Right atrium auricular region (tissue), 2 donors: ENCODE results near the gene NCAPD2. TPM values are rescaled to one million over a fixed set of nuclear protein-coding genes. Genes with fewer than 3 reads are reported as not detected.

ENCODE experiments used
- DNase-seq: peaks from one replicate; pipeline ENCODE4 v3.0.0-alpha.2; 2019; ENCODE audit warnings: low spot score
- H3K27ac ChIP-seq, 2 donors: fragments of 200-600 bp; sonication (generic); 1 replicate in 1 of 2; 2 replicates in 1 of 2; pipeline ENCODE4 v1.5.1; 2016 to 2019
- H3K27me3 ChIP-seq, 2 donors: fragments of 200-600 bp; sonication (generic); one replicate each; pipeline versions ENCODE4 v1.5.1 to v1.6.0; 2017 to 2019
- H3K36me3 ChIP-seq: fragments of 200-600 bp; sonication (generic); one replicate; pipeline ENCODE4 v1.5.1; 2016
- H3K4me1 ChIP-seq, 2 donors: fragments of 200-600 bp; sonication (generic); one replicate each; pipeline versions ENCODE4 v1.5.1 to v1.6.0; 2017 to 2019
- H3K4me3 ChIP-seq, 2 donors: fragments of 200-600 bp; sonication (generic); 1 replicate in 1 of 2; 2 replicates in 1 of 2; pipeline ENCODE4 v1.5.1; 2017 to 2019; ENCODE audit warnings: mild to moderate bottlenecking in 1 of 2, moderate library complexity in 1 of 2
- H3K9me3 ChIP-seq, 2 donors: fragments of 200-600 bp; sonication (generic); one replicate each; pipeline ENCODE4 v1.5.1; 2019
- total RNA-seq, 2 donors: library from RNA; depleted of rRNA; stranded (reverse); fragments of >200 nt; gene quantifications; one replicate each; pipeline ENCODE4 v1.1.0, GENCODE V29; 2016
- TF ChIP-seq, protein P1 (sequence below), 2 donors: fragments of 200-600 bp; sonication (generic); IDR thresholded peaks; one replicate each; pipeline ENCODE4 v1.5.1; 2019; ENCODE audit warnings: antibody characterized with exemption in 2 of 2

The NCAPD2 gene
- total RNA-seq, 2 donors from 2014 or later: 11.6 to 53.5 TPM

DNA sequence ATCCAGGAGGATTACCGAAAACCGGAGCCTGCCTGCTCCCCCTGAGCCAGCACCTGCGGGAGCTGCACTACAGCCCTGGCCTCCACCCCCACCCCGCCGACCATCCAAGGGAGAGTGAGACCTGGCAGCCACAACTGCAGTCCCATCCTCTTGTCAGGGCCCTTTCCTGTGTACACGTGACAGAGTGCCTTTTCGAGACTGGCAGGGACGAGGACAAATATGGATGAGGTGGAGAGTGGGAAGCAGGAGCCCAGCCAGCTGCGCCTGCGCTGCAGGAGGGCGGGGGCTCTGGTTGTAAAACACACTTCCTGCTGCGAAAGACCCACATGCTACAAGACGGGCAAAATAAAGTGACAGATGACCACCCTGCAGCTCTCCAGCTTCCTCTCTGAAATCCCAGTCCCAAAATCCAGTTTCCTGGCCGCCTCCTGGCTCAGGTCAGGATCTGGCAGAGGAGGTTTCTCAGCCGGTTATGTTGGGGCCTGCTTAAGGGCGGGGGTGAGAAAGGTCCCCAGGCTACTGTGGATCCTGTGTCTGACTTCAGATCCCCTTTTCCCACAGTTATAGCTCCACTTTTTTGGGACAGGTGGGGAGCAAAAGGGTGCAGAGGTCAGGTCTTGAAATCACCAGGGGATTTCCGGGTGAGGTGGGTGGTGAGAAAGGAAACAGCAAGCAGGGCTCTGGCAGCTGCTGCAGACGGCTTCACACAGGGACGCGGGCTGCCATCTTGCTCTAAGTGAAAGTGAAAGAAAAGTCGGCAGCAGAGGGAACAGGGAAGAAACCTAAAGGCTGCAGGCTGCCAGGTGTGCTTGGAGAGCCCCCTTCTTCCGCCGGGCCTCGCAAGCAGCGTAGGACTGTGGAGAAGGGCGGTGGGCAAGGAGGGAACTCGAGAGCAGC is 42.3 kb upstream of the NCAPD2 start, which contains the start of gene TAPBPL:
Gene TAPBPL, plus strand, starts transcription at position 695 of the 897 bp plus-strand sequence. CDS start 207 bp downstream, outside the sequence.
- TF ChIP-seq, protein P1, sequence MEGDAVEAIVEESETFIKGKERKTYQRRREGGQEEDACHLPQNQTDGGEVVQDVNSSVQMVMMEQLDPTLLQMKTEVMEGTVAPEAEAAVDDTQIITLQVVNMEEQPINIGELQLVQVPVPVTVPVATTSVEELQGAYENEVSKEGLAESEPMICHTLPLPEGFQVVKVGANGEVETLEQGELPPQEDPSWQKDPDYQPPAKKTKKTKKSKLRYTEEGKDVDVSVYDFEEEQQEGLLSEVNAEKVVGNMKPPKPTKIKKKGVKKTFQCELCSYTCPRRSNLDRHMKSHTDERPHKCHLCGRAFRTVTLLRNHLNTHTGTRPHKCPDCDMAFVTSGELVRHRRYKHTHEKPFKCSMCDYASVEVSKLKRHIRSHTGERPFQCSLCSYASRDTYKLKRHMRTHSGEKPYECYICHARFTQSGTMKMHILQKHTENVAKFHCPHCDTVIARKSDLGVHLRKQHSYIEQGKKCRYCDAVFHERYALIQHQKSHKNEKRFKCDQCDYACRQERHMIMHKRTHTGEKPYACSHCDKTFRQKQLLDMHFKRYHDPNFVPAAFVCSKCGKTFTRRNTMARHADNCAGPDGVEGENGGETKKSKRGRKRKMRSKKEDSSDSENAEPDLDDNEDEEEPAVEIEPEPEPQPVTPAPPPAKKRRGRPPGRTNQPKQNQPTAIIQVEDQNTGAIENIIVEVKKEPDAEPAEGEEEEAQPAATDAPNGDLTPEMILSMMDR (IDR thresholded peaks at IDR 0.05): no peak
- H3K4me1 ChIP-seq: peaks cover 0 to 30% of the 10 kb centered on the region in 2 donors
- H3K4me3 ChIP-seq: peak within 1 kb of the TSS; percentile 54 to 71
- DNase-seq: peak; percentile 92
- H3K27ac ChIP-seq: peak within 1 kb of the TSS; percentile 95 to 97
- H3K36me3 ChIP-seq: peaks cover 7% of the 10 kb centered on the region
- no peaks in the 10 kb centered on the region for H3K27me3 ChIP-seq
- no peaks in the 10 kb centered on the region for H3K9me3 ChIP-seq

DNA sequence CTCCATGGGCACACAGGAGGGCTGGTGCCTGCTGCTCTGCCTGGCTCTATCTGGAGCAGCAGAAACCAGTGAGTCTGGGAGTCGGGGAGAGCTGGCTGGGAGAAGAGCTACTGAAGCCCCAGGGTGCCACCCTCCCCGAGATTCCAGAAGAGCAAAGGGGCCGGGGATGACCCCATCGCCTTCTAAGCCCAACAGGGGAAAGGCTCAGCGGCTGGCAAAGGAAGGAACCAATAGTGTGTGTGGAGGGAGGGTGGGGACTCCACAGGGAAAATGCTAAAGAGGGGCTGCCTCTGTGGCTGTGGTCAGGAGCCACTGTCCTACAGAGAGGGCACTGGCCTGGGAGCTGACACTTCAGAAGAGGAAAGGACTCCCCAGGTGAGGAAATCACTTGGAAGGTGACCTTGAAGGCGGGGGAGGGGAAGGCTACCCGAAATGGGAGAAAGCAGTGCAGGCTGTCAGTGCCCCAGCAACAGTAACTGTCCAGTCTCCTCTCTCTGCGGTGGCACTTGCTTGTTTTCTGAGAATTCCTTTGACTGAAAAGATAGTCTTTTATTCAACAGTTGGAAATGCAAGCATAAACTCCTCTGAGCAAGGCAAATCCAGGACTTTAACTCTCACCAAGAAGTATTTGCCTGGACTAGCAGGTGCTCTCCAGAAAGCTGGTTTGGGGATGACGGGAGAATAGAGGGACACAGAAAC is 41.5 kb upstream of the NCAPD2 start:
- H3K9me3 ChIP-seq: no peaks in the 10 kb centered on the region
- peaks cover 0 to 30% of the 10 kb centered on the region in 2 donors for H3K4me1 ChIP-seq
- no peaks in the 10 kb centered on the region for H3K27me3 ChIP-seq
- H3K36me3 ChIP-seq: peaks cover 14% of the 10 kb centered on the region
- TF ChIP-seq, protein P1 (IDR thresholded peaks at IDR 0.05): no peak
- no peak for DNase-seq
- H3K4me3 ChIP-seq: peak overlapping the region; percentile 54 to 71
- peak overlapping the region; percentile 95 to 97 for H3K27ac ChIP-seq

DNA sequence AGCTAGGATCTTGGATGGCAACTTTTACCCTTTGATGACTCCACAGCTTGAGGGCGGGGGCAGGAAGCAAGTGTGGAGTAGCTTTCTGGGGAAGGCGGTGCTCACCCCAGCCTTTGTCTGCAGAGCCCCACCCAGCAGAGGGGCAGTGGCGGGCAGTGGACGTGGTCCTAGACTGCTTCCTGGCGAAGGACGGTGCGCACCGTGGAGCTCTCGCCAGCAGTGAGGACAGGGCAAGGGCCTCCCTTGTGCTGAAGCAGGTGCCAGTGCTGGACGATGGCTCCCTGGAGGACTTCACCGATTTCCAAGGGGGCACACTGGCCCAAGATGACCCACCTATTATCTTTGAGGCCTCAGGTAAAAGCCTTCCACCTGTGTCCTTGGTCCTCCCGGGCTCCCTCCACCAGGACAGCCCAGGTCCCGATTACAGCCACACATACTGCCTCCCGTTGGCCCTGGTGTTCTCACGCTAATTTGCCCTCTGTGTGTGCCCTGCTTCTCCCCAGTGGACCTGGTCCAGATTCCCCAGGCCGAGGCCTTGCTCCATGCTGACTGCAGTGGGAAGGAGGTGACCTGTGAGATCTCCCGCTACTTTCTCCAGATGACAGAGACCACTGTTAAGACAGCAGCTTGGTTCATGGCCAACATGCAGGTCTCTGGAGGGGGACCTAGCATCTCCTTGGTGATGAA is 40.8 kb upstream of the NCAPD2 start:
- TF ChIP-seq, protein P1 (IDR thresholded peaks at IDR 0.05): no peak
- H3K4me1 ChIP-seq: peaks cover 0 to 30% of the 10 kb centered on the region in 2 donors
- H3K36me3 ChIP-seq: peaks cover 21% of the 10 kb centered on the region
- H3K27me3 ChIP-seq: no peaks in the 10 kb centered on the region
- H3K27ac ChIP-seq: peak overlapping the region; percentile 95 to 97
- H3K9me3 ChIP-seq: no peaks in the 10 kb centered on the region
- DNase-seq: no peak
- H3K4me3 ChIP-seq: peak overlapping the region; percentile 54 to 71

DNA sequence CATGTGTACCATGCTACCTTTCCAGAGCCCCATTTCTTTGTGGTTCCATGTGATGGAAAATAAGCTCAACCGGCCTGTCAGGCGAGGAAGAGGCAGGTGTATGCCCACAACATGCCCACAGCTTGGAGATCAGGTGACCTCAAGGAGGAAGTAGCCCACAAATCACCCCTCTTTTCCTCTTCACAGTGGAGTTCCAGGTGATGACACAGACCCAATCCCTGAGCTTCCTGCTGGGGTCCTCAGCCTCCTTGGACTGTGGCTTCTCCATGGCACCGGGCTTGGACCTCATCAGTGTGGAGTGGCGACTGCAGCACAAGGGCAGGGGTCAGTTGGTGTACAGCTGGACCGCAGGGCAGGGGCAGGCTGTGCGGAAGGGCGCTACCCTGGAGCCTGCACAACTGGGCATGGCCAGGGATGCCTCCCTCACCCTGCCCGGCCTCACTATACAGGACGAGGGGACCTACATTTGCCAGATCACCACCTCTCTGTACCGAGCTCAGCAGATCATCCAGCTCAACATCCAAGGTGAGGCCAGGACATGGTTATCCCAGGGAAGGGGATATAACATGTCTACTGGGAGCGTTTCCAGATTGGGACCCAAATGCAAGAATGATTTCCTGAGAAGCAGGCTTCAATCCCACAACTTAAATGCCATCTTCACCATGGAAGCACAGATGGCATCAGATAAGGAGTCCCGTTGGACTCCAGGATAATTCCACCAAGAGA is 36.5 kb upstream of the NCAPD2 start:
- TF ChIP-seq, protein P1 (IDR thresholded peaks at IDR 0.05): no peak
- Histone ChIP-seq H3K27ac (no peak overlapping the region), H3K36me3 (peaks cover 64% of the 10 kb centered on the region), H3K9me3 (no peaks in the 10 kb centered on the region), H3K27me3 (no peaks in the 10 kb centered on the region), H3K4me3 (no peak overlapping the region), H3K4me1 (peaks cover 0 to 32% of the 10 kb centered on the region in 2 donors)
- no peak for DNase-seq
